Activated T-helper 1 cell treated with anti-CD3 and anti-CD28 coated beads, Interleukin-2, amount 50 U/mL, for 16 hours (primary cell): ENCODE measurements around the gene EXOC3L4.
"Not testable (repeated sequence)": the region's sequence is repeated elsewhere in the genome, so short reads cannot be mapped to it uniquely, and the experiment has no call there.

Source experiments
- DNase-seq, 2 donors: peaks; one replicate each; pipeline ENCODE4 v3.0.0-alpha.2; 2020; ENCODE audit warnings: low read depth in 1 of 2, low spot score in 1 of 2

EXOC3L4 gene

GRCh38 chr14:103146141-103146709, 51.7 kb downstream of the EXOC3L4 start:
- DNase-seq, result no peak

- no peak for DNase-seq
Measured at GRCh38 chr14:103149351-103150237, 55.1 kb downstream of the EXOC3L4 start.

DNA sequence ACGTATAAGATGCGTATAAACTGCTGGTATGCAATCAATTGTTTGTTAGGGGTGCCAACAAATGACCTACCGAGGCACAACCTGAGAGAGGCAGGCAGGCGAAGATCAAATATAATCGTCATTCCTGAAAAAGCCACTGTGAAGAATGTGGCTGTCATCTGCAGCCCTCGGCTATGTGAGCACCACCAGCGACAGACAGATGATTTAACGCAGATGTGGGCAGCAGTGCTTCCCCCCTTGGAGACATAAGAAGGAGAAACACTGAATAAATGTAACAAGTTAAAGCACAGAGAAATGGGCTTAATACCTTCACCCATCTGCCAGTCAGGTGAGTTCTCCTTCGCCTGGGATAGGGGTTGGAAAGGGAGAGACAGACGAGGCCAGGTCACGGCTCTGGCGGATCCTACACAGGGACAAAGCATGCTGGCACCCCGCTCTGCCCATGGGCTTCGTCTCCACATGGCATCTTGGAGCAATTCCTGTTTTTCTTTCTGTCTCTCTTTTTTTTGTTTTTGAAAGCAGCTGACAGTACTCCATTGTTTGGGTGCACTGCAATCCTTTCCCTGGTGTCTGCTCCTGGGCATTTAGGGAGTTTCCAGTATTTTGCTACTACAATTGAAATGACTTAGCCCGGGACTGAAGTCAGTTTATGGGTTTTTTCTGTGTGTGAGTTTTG, 56.9 kb downstream of the EXOC3L4 start:
- no peak for DNase-seq

DNA sequence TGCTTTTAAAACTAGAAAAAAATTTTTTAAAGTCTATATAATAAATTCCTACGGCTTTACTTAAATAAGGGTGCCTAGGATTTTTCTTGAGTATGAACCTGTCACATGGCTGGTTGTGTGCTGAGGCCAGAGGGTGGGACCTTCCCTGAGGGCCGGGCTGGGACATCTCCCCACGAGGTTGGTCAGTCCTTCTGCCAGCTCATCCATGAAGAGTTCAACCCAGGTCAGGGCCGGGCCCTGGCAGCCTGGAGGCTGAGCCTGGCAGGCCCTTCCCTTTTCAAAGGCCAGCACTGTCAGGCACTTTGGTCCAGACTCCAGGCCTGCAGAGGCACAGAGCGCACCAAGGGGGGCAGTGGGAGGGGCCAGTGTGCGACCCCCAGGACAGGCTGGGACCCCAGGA, 60.5 kb downstream of the EXOC3L4 start:
- no peak for DNase-seq

- not testable (repeated sequence) for DNase-seq
Measured at GRCh38 chr14:103155416-103155815, 60.9 kb downstream of the EXOC3L4 start.

GRCh38 chr14:103155826-103156394, 61.4 kb downstream of the EXOC3L4 start:
- no peak for DNase-seq

DNA sequence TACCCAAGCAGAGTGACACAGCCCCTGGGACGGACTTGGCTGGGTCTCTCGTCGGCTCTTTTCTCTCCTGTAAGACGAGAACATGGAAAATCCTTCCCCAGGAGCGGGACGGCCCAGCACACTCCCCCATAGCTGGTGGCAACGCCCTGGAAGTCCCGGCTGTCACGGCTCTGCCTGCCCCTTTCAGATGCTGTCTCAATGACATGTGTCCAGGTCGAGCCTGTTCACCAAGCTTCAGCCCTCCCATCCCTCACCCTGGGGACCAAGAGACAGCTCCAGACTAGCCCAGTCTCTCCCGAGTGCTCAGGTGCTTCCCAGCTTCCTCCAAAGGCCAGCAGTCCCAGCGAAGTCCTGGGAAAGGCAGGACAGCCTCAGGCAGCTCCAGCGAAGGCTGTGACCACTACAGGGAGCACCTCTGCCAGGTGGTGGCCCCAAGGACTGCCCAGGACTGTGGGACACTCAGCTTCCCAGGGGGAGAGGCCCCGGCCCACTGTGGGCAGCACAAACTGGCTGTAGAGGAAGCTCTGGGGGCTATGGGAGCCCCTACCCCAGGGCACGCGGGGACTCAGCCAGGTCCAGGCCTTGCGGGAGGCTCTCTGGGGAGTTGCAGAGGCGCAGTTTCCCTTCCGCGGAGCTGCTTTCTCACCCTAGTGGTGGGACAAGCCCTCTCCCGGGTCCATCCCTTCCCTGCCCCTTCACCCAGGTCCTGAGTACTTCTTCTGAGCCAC, 62.3 kb downstream of the EXOC3L4 start:
- DNase-seq, result no peak

DNA sequence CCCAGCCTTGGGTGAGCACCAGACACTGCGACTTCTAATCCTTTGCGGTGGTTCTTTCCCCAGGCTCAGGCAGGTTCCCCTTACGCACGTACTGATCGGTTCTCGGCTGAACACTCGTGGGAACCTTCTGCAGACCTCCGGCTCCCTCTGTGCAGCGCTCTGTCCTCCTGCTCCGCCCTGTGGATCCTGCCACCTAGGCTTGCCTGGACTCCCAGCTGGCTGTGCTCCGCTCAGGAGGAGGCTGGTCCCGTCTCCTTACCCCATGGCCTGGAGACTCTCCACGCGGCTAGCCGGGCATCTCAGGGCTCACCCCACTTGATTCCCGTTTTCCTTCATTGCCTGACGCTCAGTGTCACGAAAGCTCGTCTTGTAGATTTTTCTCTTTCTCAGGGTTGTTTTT, 63.4 kb downstream of the EXOC3L4 start:
- no peak for DNase-seq

GRCh38 chr14:103158688-103159087, 64.2 kb downstream of the EXOC3L4 start:
- DNase-seq, result no peak
